ENCODE measurements around the gene LZTS2.

GRCh38 chr10:101029520-101030295 lies 30.1 kb downstream of the LZTS2 start:
- TF ChIP-seq, protein P1, sequence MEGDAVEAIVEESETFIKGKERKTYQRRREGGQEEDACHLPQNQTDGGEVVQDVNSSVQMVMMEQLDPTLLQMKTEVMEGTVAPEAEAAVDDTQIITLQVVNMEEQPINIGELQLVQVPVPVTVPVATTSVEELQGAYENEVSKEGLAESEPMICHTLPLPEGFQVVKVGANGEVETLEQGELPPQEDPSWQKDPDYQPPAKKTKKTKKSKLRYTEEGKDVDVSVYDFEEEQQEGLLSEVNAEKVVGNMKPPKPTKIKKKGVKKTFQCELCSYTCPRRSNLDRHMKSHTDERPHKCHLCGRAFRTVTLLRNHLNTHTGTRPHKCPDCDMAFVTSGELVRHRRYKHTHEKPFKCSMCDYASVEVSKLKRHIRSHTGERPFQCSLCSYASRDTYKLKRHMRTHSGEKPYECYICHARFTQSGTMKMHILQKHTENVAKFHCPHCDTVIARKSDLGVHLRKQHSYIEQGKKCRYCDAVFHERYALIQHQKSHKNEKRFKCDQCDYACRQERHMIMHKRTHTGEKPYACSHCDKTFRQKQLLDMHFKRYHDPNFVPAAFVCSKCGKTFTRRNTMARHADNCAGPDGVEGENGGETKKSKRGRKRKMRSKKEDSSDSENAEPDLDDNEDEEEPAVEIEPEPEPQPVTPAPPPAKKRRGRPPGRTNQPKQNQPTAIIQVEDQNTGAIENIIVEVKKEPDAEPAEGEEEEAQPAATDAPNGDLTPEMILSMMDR (IDR thresholded peaks at IDR 0.05; ENCODE audit: poor library complexity): no peak
- no peak for TF ChIP-seq EZH2 (IDR thresholded peaks at IDR 0.05; ENCODE audit: borderline replicate concordance)

Measured in hepatocyte (in vitro differentiated cells).